Measurements from ENCODE around the gene VPS26A.
"Not testable (repeated sequence)": the region's sequence is repeated elsewhere in the genome, so short reads cannot be mapped to it uniquely, and the experiment has no call there.

The VPS26A gene

GRCh38 chr10:69104994-69105790, 18.8 kb upstream of the VPS26A start:
- no peak for DNase-seq

GRCh38 chr10:69107176-69107490, 16.8 kb upstream of the VPS26A start:
- DNase-seq: no peak

- no peak for DNase-seq
Observed at GRCh38 chr10:69107699-69108098, 16.3 kb upstream of the VPS26A start.

- no peak for DNase-seq
Observed at GRCh38 chr10:69119896-69120295, 4.1 kb upstream of the VPS26A start.

GRCh38 chr10:69123306-69123746, 652 bp upstream of the VPS26A start:
- peak; percentile 47 for DNase-seq

GRCh38 chr10:69124563-69125268, 738 bp downstream of the VPS26A start:
- DNase-seq: peak; percentile 42

GRCh38 chr10:69125554-69125953, 1.6 kb downstream of the VPS26A start:
- no peak for DNase-seq

GRCh38 chr10:69130251-69130650, 6.3 kb downstream of the VPS26A start:
- DNase-seq: no peak

- DNase-seq: no peak
Observed at GRCh38 chr10:69139961-69140360, 16.0 kb downstream of the VPS26A start.

- no peak for DNase-seq
Observed at GRCh38 chr10:69141304-69141703, 17.3 kb downstream of the VPS26A start.

- not testable (repeated sequence) for DNase-seq
Observed at GRCh38 chr10:69142074-69142473, 18.1 kb downstream of the VPS26A start.

- no peak for DNase-seq
Observed at GRCh38 chr10:69142983-69143382, 19.0 kb downstream of the VPS26A start.

- no peak for DNase-seq
Observed at GRCh38 chr10:69145329-69145728, 21.4 kb downstream of the VPS26A start.

GRCh38 chr10:69145864-69146263, 21.9 kb downstream of the VPS26A start:
- no peak for DNase-seq

GRCh38 chr10:69146759-69147158, 22.8 kb downstream of the VPS26A start:
- no peak for DNase-seq

GRCh38 chr10:69151984-69152383, 28.0 kb downstream of the VPS26A start:
- DNase-seq: no peak

- DNase-seq: no peak
Observed at GRCh38 chr10:69153227-69153626, 29.2 kb downstream of the VPS26A start.

- no peak for DNase-seq
Observed at GRCh38 chr10:69160809-69161241, 36.8 kb downstream of the VPS26A start.

GRCh38 chr10:69168493-69168892, 44.5 kb downstream of the VPS26A start:
- DNase-seq: no peak

- no peak for DNase-seq
Observed at GRCh38 chr10:69172241-69172982, 48.4 kb downstream of the VPS26A start.

GRCh38 chr10:69175326-69175725, 51.3 kb downstream of the VPS26A start:
- not testable (repeated sequence) for DNase-seq

- DNase-seq: no peak
Observed at GRCh38 chr10:69176823-69177222, 52.8 kb downstream of the VPS26A start.

GRCh38 chr10:69179089-69179742, 55.2 kb downstream of the VPS26A start:
- DNase-seq: peak; percentile 16
